Diencephalon (tissue), 1 donor: ENCODE data around the gene MRFAP1L1. TPM values are rescaled to one million over a fixed set of nuclear protein-coding genes. Genes with fewer than 3 reads are reported as not detected.

Experiments
- total RNA-seq: library from RNA; depleted of rRNA; stranded (reverse); fragments of >200 nt; gene quantifications from one replicate; pipeline ENCODE4 v1.2.3, GENCODE V29; 2014

MRFAP1L1 gene
- total RNA-seq, result 101 TPM

GRCh38 chr4:6709230-6710114 is at the start of gene MRFAP1L1:
Gene MRFAP1L1 (minus strand): TSS chr4:6709865. CDS start chr4:6709629, 236 bp downstream.

GRCh38 chr4:6716018-6716911 is 6.6 kb upstream of the MRFAP1L1 start, which contains the start of gene BLOC1S4:
Gene BLOC1S4 (plus strand): TSS chr4:6716174. CDS start chr4:6716210, 36 bp downstream.

GRCh38 chr4:6693231-6694176 is 16.2 kb downstream of the MRFAP1L1 start, which contains the start of gene S100P:
Gene S100P (plus strand): TSS chr4:6693878. CDS start chr4:6693933, 55 bp downstream.

Other genes starting within 250 kb of the MRFAP1L1 start
- 111 TPM for gene PPP2R2C, start 237.3 kb downstream of the MRFAP1L1 start, total RNA-seq
- gene MAN2B2, start 134.7 kb downstream of the MRFAP1L1 start, total RNA-seq, result 12.2 TPM
- 216 TPM for gene MRFAP1, start 69.2 kb downstream of the MRFAP1L1 start, total RNA-seq
- 0.46 TPM for gene S100P, start 16.0 kb downstream of the MRFAP1L1 start, total RNA-seq
- 9.9 TPM for gene BLOC1S4, start 6.3 kb upstream of the MRFAP1L1 start, total RNA-seq
- 66.4 TPM for gene KIAA0232, start 72.9 kb upstream of the MRFAP1L1 start, total RNA-seq
- gene TBC1D14, start 200.0 kb upstream of the MRFAP1L1 start, total RNA-seq, result 113 TPM